Measurements from ENCODE around the gene CLEC3B.

CLEC3B gene

DNA sequence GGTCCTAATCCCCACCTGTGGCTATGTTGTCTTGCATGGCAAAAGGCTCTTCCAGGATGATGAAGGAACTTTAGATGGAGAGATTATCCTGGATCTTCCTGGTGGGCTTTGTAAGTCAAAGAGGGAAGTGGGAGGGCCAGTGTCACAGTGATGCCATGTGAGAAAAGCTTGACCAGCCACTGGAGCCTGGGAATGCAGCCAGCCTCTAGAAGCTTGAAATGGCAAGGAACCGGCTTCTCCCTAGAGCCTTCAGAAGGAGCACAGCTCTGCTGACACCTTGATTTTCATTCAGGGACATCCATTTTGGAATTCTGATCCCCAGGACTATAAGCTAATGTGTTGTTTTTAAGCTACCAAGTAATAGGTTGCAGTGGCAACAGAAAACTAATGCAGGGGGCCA, 58.3 kb downstream of the CLEC3B start:
- Histone ChIP-seq H3K36me3 (ENCODE audit: insufficient read depth, low read length) (no peaks in the 10 kb centered on the region), H3K9me3 (ENCODE audit: low read depth, low read length) (no peaks in the 10 kb centered on the region), H3K27ac (no peak overlapping the region), H3K9ac (ENCODE audit: insufficient read length) (no peak overlapping the region), H3K4me3 (no peak overlapping the region)
- DNase-seq (ENCODE audit: low read depth, low spot score), result no peak
- no peak for TF ChIP-seq FOXP2 (optimal IDR thresholded peaks at IDR 0.05; ENCODE audit: control extremely low read depth, extremely low read length, insufficient read depth)
- TF ChIP-seq POLR2AphosphoS5 (IDR thresholded peaks at IDR 0.05; ENCODE audit: borderline replicate concordance, low read depth, low read length), result no peak
- TF ChIP-seq EZH2 (IDR thresholded peaks at IDR 0.05), result no peak

DNA sequence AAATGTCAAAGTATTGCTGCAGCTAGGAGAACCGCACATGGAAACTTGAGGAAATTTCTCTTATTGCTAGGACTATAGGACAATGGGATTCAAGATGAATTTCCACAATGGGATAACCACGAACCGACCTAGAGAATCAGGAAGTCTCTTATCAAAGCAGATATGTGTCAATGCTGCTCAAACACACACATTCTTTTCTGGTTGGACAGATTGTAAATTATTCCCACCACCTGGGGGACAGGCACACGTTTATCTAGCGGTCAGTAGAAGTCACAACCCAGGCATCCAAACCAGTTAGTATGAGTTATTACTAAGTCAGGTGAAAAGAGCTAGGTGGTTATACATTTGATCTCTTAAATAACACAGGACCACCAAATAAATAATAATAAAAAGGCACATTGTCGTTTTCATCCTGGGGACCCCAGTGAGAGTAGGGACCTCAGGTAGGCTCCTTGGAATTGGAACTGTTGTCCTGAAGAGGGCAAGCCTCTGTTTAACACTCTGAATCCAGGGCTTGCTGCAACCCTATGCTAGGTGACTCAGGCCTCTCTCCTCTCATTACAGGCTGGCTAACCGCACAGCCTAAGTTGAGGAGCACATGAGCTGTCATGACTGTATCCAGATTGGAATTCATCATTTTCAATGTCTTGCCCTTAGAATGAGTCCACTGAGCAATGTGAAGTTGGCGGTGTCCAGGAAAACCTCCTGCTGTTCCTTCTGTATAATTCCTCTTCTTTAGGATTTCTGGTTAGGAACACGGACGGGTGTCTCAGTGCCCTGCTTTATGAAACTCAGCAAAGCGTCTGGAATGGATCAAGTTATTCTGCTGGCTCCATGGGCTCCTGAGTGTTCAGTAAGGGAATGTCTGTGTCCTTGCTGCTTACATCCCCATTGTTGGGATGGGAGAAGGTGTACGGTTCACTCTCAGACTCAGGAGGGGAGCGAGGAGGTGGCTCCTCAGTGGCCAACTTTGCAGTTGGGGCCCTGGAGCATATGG, 59.0 kb downstream of the CLEC3B start:
- Histone ChIP-seq H3K9me3 (ENCODE audit: low read depth, low read length) (no peaks in the 10 kb centered on the region), H3K9ac (ENCODE audit: insufficient read length) (no peak overlapping the region), H3K4me3 (no peak overlapping the region), H3K36me3 (ENCODE audit: insufficient read depth, low read length) (no peaks in the 10 kb centered on the region), H3K27ac (no peak overlapping the region)
- no peak for DNase-seq (ENCODE audit: low read depth, low spot score)
- no peak for TF ChIP-seq EZH2 (IDR thresholded peaks at IDR 0.05)
- TF ChIP-seq POLR2AphosphoS5 (IDR thresholded peaks at IDR 0.05; ENCODE audit: borderline replicate concordance, low read depth, low read length), result no peak
- TF ChIP-seq FOXP2 (optimal IDR thresholded peaks at IDR 0.05; ENCODE audit: control extremely low read depth, extremely low read length, insufficient read depth), result no peak

Measured in SK-N-MC (cell line).